Fibroblast of villous mesenchyme (primary cell): ENCODE results near the gene SYT5. TPM values are rescaled to one million over a fixed set of nuclear protein-coding genes. Genes with fewer than 3 reads are reported as not detected.

ENCODE experiments used
- DNase-seq: peaks from one replicate; pipeline ENCODE4 v3.0.0-alpha.2; 2010; ENCODE audit warnings: low read depth
- H3K4me3 ChIP-seq: 2 replicates; pipeline ENCODE4 v1.5.1; 2011; ENCODE audit warnings: low read depth, mild to moderate bottlenecking, low read length
- CTCF ChIP-seq: IDR thresholded peaks from 2 replicates; pipeline ENCODE4 v1.5.1; 2012; ENCODE audit warnings: low read depth, mild to moderate bottlenecking, low read length; ENCODE audit not compliant: insufficient read depth
- total RNA-seq: library from RNA; depleted of rRNA; stranded (reverse); fragments of >200 nt; gene quantifications from 2 replicates; pipeline ENCODE4 v1.2.3, GENCODE V29; 2012

The SYT5 gene
- total RNA-seq, 1 donor: 0.86 TPM

- no peak overlapping the region for H3K4me3 ChIP-seq
- TF ChIP-seq CTCF: no peak
- no peak for DNase-seq
Observed at GRCh38 chr19:55152017-55152416, 28.1 kb downstream of the SYT5 start.

GRCh38 chr19:55149078-55150003, 30.7 kb downstream of the SYT5 start, which contains the start of gene TNNT1:
Gene TNNT1 (minus strand): TSS chr19:55149206. CDS start chr19:55147157, 2,049 bp downstream.
- TF ChIP-seq CTCF: no peak
- DNase-seq: no peak
- no peak within 1 kb of the TSS for H3K4me3 ChIP-seq

GRCh38 chr19:55147545-55148251, 32.4 kb downstream of the SYT5 start:
- DNase-seq: no peak
- TF ChIP-seq CTCF: no peak
- no peak overlapping the region for H3K4me3 ChIP-seq

GRCh38 chr19:55146705-55147273, 33.3 kb downstream of the SYT5 start:
- peak overlapping the region; percentile 9 for H3K4me3 ChIP-seq
- no peak for DNase-seq
- TF ChIP-seq CTCF: no peak

DNA sequence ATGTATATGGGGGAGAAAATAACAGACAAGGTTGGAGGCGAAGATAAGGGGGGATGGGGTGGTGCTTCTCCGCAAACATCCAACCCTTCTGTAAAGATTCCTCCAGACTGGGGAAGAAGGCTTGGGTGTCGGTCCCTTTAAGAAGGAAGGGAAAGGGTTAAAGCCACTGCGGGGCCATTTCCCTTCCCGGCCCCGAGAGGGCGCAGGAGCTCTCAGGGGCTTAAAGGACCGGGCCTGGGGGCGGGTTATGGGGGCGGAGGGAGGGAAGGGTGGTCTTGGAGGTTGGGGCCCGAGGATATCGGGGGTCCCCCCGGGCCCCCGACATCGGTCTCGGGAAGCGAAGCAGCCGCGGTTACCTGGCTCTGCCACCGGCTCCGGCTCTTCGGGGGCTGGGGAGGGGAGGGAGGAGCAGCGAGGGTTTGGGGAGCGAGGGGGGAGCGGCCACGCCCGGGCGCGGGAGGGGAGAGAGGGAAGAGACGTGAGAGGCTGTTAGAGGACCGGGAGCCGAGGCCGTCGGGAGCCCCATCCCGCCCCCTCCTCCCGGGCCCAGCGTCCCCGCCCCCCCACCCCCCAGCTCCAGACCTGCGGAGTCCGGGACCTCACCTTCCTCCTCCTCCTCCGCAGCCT, 33.9 kb downstream of the SYT5 start:
- no peak overlapping the region for H3K4me3 ChIP-seq
- peak; percentile 48 for TF ChIP-seq CTCF
- no peak for DNase-seq

- DNase-seq: no peak
- TF ChIP-seq CTCF: no peak
- H3K4me3 ChIP-seq: no peak overlapping the region
Observed at GRCh38 chr19:55145232-55145631, 34.9 kb downstream of the SYT5 start.
